Measurements from ENCODE around the gene SEMA3G.

DNA sequence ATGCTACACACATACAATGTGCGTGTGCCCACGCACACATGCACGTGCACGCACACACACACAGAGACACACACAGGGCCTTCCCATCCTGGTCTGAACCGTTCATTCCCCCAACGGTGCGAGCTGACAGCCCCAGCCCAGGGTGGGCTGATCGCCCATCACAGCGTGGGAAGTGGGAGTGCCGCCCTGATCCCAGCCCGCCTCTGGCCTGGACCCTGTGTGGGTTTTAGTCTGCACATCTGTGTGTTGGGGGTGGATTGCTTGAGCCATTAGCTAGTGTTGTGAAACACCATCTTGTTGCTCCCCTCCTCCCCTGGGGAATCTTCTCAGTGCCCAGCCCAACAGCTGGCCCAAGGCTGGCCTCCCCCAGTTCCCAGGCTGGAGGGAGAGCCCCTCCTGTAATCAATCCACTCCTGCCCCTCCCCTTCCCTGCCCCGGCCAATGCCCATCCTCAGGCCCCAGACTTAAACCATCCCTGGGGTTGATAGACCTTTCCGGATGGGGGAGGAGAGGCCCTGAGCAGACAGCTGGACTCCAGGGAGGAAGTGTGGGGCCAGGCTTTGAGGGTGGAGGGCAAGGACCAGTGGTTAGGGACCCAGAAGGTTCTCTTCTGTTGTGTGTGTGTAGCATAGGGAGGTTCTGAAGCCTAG, 8.3 kb downstream of the SEMA3G start:
- TF ChIP-seq SMAD3 (CRISPR knock-in tag; IDR thresholded peaks at IDR 0.05; ENCODE audit: borderline replicate concordance) = no peak
- TF ChIP-seq, protein P1, sequence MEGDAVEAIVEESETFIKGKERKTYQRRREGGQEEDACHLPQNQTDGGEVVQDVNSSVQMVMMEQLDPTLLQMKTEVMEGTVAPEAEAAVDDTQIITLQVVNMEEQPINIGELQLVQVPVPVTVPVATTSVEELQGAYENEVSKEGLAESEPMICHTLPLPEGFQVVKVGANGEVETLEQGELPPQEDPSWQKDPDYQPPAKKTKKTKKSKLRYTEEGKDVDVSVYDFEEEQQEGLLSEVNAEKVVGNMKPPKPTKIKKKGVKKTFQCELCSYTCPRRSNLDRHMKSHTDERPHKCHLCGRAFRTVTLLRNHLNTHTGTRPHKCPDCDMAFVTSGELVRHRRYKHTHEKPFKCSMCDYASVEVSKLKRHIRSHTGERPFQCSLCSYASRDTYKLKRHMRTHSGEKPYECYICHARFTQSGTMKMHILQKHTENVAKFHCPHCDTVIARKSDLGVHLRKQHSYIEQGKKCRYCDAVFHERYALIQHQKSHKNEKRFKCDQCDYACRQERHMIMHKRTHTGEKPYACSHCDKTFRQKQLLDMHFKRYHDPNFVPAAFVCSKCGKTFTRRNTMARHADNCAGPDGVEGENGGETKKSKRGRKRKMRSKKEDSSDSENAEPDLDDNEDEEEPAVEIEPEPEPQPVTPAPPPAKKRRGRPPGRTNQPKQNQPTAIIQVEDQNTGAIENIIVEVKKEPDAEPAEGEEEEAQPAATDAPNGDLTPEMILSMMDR (IDR thresholded peaks at IDR 0.05) = no peak
- no peak for TF ChIP-seq NFE2L1 (CRISPR knock-in tag; IDR thresholded peaks at IDR 0.05)
